ENCODE measurements around the gene FOXG1.

The FOXG1 gene

GRCh38 chr14:28745176-28745575 lies 21.4 kb upstream of the FOXG1 start:
- H3K36me3 ChIP-seq, result no peaks in the 10 kb centered on the region
- H3K27ac ChIP-seq, result no peak overlapping the region
- H3K4me1 ChIP-seq (ENCODE audit: control insufficient read depth in 1 of 2, insufficient read depth in 1 of 2, low read depth in 1 of 2, low read length in 1 of 2), result no peaks in the 10 kb centered on the region
- H3K4me3 ChIP-seq (ENCODE audit: low read depth in 1 of 2, low read length in 1 of 2), result no peak overlapping the region
- no peaks in the 10 kb centered on the region for H3K27me3 ChIP-seq
- H3K9me3 ChIP-seq, result no peaks in the 10 kb centered on the region
- no peak for TF ChIP-seq CTCF (IDR thresholded peaks at IDR 0.05)

- Histone ChIP-seq H3K36me3 (no peaks in the 10 kb centered on the region), H3K27me3 (peaks cover 5% of the 10 kb centered on the region)
Measured at GRCh38 chr14:28746247-28746646, 20.3 kb upstream of the FOXG1 start.

GRCh38 chr14:28751467-28752058 lies 15.0 kb upstream of the FOXG1 start:
- Histone ChIP-seq H3K9me3 (no peaks in the 10 kb centered on the region), H3K27ac (no peak overlapping the region), H3K4me1 (ENCODE audit: control insufficient read depth in 1 of 2, insufficient read depth in 1 of 2, low read depth in 1 of 2, low read length in 1 of 2) (no peaks in the 10 kb centered on the region), H3K4me3 (ENCODE audit: low read depth in 1 of 2, low read length in 1 of 2) (no peak overlapping the region), H3K36me3 (no peaks in the 10 kb centered on the region), H3K27me3 (peaks cover 59% of the 10 kb centered on the region)
- TF ChIP-seq CTCF (IDR thresholded peaks at IDR 0.05), result no peak

More at GRCh38 chr14:28746247-28746646, 20.3 kb upstream of the FOXG1 start:
- no peak overlapping the region for H3K4me3 ChIP-seq (ENCODE audit: low read depth in 1 of 2, low read length in 1 of 2)
- H3K4me1 ChIP-seq (ENCODE audit: control insufficient read depth in 1 of 2, insufficient read depth in 1 of 2, low read depth in 1 of 2, low read length in 1 of 2), result no peaks in the 10 kb centered on the region
- no peaks in the 10 kb centered on the region for H3K9me3 ChIP-seq
- no peak for TF ChIP-seq CTCF (IDR thresholded peaks at IDR 0.05)
- no peak overlapping the region for H3K27ac ChIP-seq

- Histone ChIP-seq H3K4me3 (ENCODE audit: low read depth in 1 of 2, low read length in 1 of 2) (no peak overlapping the region), H3K4me1 (ENCODE audit: control insufficient read depth in 1 of 2, insufficient read depth in 1 of 2, low read depth in 1 of 2, low read length in 1 of 2) (no peaks in the 10 kb centered on the region), H3K27ac (no peak overlapping the region), H3K36me3 (no peaks in the 10 kb centered on the region), H3K9me3 (no peaks in the 10 kb centered on the region), H3K27me3 (peaks cover 87% of the 10 kb centered on the region)
- TF ChIP-seq CTCF (IDR thresholded peaks at IDR 0.05), result no peak
Measured at GRCh38 chr14:28754209-28754985, 12.2 kb upstream of the FOXG1 start.

- Histone ChIP-seq H3K4me3 (ENCODE audit: low read depth in 1 of 2, low read length in 1 of 2) (no peak overlapping the region), H3K36me3 (no peaks in the 10 kb centered on the region), H3K27ac (no peak overlapping the region), H3K4me1 (ENCODE audit: control insufficient read depth in 1 of 2, insufficient read depth in 1 of 2, low read depth in 1 of 2, low read length in 1 of 2) (no peaks in the 10 kb centered on the region), H3K9me3 (no peaks in the 10 kb centered on the region), H3K27me3 (peaks cover 96% of the 10 kb centered on the region)
- TF ChIP-seq CTCF (IDR thresholded peaks at IDR 0.05), result no peak
Measured at GRCh38 chr14:28755198-28755815, 11.3 kb upstream of the FOXG1 start.

All from neutrophil (primary cell).